Esophagus muscularis mucosa (tissue), 4 donors: Measurements from ENCODE around the gene SUFU. TPM values are rescaled to one million over a fixed set of nuclear protein-coding genes. Genes with fewer than 3 reads are reported as not detected.

Experiments
- DNase-seq: peaks from one replicate; pipeline ENCODE4 v3.0.0-alpha.2; 2017; ENCODE audit errors: extremely low spot score
- H3K27ac ChIP-seq, 4 donors: fragments of 200-600 bp; sonication (generic); replicated peaks in 1 of 4; 1 replicate in 3 of 4; 2 replicates in 1 of 4; pipeline ENCODE4 v1.5.1; 2016 to 2019; ENCODE audit warnings: mild to moderate bottlenecking in 1 of 4
- H3K27me3 ChIP-seq, 4 donors: fragments of 200-600 bp; sonication (generic); one replicate each; pipeline versions ENCODE4 v1.5.1 to v1.6.0; 2016 to 2019
- H3K36me3 ChIP-seq, 4 donors: fragments of 200-600 bp; sonication (generic); one replicate each; pipeline ENCODE4 v1.5.1; 2016 to 2019
- H3K4me1 ChIP-seq, 4 donors: fragments of 200-600 bp; sonication (generic); one replicate each; pipeline ENCODE4 v1.5.1; 2016 to 2019
- H3K4me3 ChIP-seq, 4 donors: fragments of 200-600 bp; sonication (generic); 1 replicate in 2 of 4; 2 replicates in 2 of 4; pipeline ENCODE4 v1.5.1; 2016 to 2019; ENCODE audit warnings: mild to moderate bottlenecking in 4 of 4, moderate library complexity in 1 of 4
- H3K9me3 ChIP-seq, 4 donors: fragments of 200-600 bp; sonication (generic); 1 replicate in 3 of 4; 2 replicates in 1 of 4; pipeline ENCODE4 v1.5.1; 2016 to 2019
- CTCF ChIP-seq, 3 experiments: fragments of 200-600 bp in 2 of 3; fragments of 450-650 bp in 1 of 3; sonication (generic) in 2 of 3; IDR thresholded peaks; one replicate each; pipeline ENCODE4 v1.5.1; 2017 to 2019; ENCODE audit warnings: antibody characterized with exemption in 3 of 3, mild to moderate bottlenecking in 2 of 3, moderate library complexity in 1 of 3
- EP300 ChIP-seq: sonication (generic); formaldehyde crosslinking; IDR thresholded peaks from one replicate; pipeline ENCODE4 v1.6.1; 2017; ENCODE audit warnings: antibody characterized with exemption
- POLR2A ChIP-seq: fragments of 450-650 bp; IDR thresholded peaks from one replicate; pipeline ENCODE4 v1.6.1; 2017; ENCODE audit warnings: antibody characterized with exemption, moderate library complexity, mild to moderate bottlenecking, low read depth
- POLR2AphosphoS5 ChIP-seq, 2 donors: sonication (generic); formaldehyde crosslinking; IDR thresholded peaks; one replicate each; pipeline ENCODE4 v1.6.1; 2017; ENCODE audit warnings: antibody characterized with exemption in 2 of 2
- WGBS: methylation state at CpG from one replicate; pipeline ENCODE4 v1.1.5; 2018; 5-methylcytosine and 5-hydroxymethylcytosine counted together
- intact Hi-C: fragments of 100-400 bp; cut with DNase I; formaldehyde crosslinking; loops from one replicate; pipeline ENCODE4 v1.15.1; 2023
- total RNA-seq, 4 donors: library from RNA; depleted of rRNA; stranded (reverse); fragments of >200 nt; gene quantifications; one replicate each; pipeline versions ENCODE4 v1.1.0 to v1.2.1, GENCODE V29; 2016

The SUFU gene
- total RNA-seq, 4 donors from 2014 or later: 5.0 to 11.7 (median 10.1) TPM

- H3K4me1 ChIP-seq: peaks cover 34 to 57% (median 51%) of the 10 kb centered on the region in 4 donors
Observed at GRCh38 chr10:102604439-102604841, 100.7 kb downstream of the SUFU start.

GRCh38 chr10:102605712-102606111, 101.9 kb downstream of the SUFU start:
- DNase-seq: no peak
- no peaks in the 10 kb centered on the region for H3K9me3 ChIP-seq
- 66% methylated on average over 5 of the region's 5 CpGs for WGBS
- intact Hi-C loops: no loop called here
- peaks cover 22 to 46% (median 43%) of the 10 kb centered on the region in 4 donors for H3K4me1 ChIP-seq
- no peaks in the 10 kb centered on the region for H3K27me3 ChIP-seq
- H3K4me3 ChIP-seq: no peak overlapping the region
- peak overlapping the region in 1 of 4 donors; percentile 69 for H3K27ac ChIP-seq
- H3K36me3 ChIP-seq: peaks cover 0 to 45% (median 26%) of the 10 kb centered on the region in 4 donors
- TF ChIP-seq CTCF (IDR thresholded peaks at IDR 0.05) (no peak), POLR2AphosphoS5 (IDR thresholded peaks at IDR 0.05) (no peak), POLR2A (no peak), EP300 (no peak)

More at GRCh38 chr10:102604439-102604841, 100.7 kb downstream of the SUFU start:
- Histone ChIP-seq H3K9me3 (no peaks in the 10 kb centered on the region), H3K4me3 (no peak overlapping the region), H3K27ac (peak overlapping the region; percentile 11 to 73 (median 60)), H3K27me3 (no peaks in the 10 kb centered on the region), H3K36me3 (peaks cover 0 to 58% (median 32%) of the 10 kb centered on the region in 4 donors)
- WGBS: 60% methylated on average over 6 of the region's 6 CpGs
- intact Hi-C loops: no loop called here
- DNase-seq: no peak
- TF ChIP-seq EP300 (no peak), CTCF (IDR thresholded peaks at IDR 0.05) (no peak), POLR2A (no peak), POLR2AphosphoS5 (IDR thresholded peaks at IDR 0.05) (no peak)

- H3K4me1 ChIP-seq: peaks cover 35 to 47% (median 43%) of the 10 kb centered on the region in 4 donors
- no peaks in the 10 kb centered on the region for H3K27me3 ChIP-seq
- peaks cover 0 to 23% (median 12%) of the 10 kb centered on the region in 4 donors for H3K36me3 ChIP-seq
- H3K4me3 ChIP-seq: no peak overlapping the region
- no peak for TF ChIP-seq CTCF (IDR thresholded peaks at IDR 0.05)
- no peak for TF ChIP-seq POLR2AphosphoS5 (IDR thresholded peaks at IDR 0.05)
- TF ChIP-seq POLR2A: no peak
- TF ChIP-seq EP300: no peak
- intact Hi-C loops: no loop called here
- DNase-seq: no peak
- H3K9me3 ChIP-seq: no peaks in the 10 kb centered on the region
- 82% methylated on average over 2 of the region's 2 CpGs for WGBS
- H3K27ac ChIP-seq: no peak overlapping the region
Observed at GRCh38 chr10:102608487-102608886, 104.7 kb downstream of the SUFU start.

GRCh38 chr10:102610441-102610887, 106.7 kb downstream of the SUFU start:
- WGBS: 78% methylated on average over 10 of the region's 10 CpGs
- intact Hi-C loops: no loop called here
- H3K36me3 ChIP-seq: peaks cover 3 to 13% (median 8%) of the 10 kb centered on the region in 4 donors
- H3K9me3 ChIP-seq: no peaks in the 10 kb centered on the region
- H3K4me1 ChIP-seq: peaks cover 41 to 51% (median 47%) of the 10 kb centered on the region in 4 donors
- TF ChIP-seq CTCF (IDR thresholded peaks at IDR 0.05) (no peak), EP300 (no peak), POLR2A (no peak), POLR2AphosphoS5 (IDR thresholded peaks at IDR 0.05) (no peak)
- H3K27ac ChIP-seq: peak overlapping the region in 3 of 4 donors; percentile 57 to 70 (median 66)
- no peak for DNase-seq
- H3K4me3 ChIP-seq: no peak overlapping the region
- H3K27me3 ChIP-seq: no peaks in the 10 kb centered on the region
